ENCODE data around the gene ABCC6. TPM values are rescaled to one million over a fixed set of nuclear protein-coding genes. Genes with fewer than 3 reads are reported as not detected.

The ABCC6 gene
- total RNA-seq, 4 donors from 2014 or later: 0.23 to 4.8 (median 0.73) TPM

DNA sequence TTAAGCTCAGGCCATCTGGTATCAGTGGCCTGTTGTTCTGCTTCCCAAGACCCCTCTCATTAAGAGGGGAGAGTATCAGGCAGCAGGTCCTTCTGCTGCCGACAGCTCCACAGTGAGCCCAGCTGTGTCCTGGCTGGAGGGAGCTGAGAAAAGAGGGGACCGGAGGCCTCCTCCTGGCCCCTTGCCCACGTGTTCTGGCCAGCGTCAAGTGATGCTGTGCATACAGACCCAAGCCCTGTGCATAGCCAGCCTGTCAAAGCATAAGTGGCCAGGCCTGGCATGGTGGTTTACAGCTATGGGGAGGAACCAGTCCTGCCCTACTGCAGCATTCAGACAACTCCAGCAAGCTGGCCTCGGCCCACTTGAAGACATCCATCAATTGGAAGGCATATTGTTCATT, 48.0 kb downstream of the ABCC6 start:
- no peaks in the 10 kb centered on the region for H3K4me1 ChIP-seq
- intact Hi-C loops (cut with DNase I; ENCODE audit: low total_unique reads): no loop called here
- no peaks in the 10 kb centered on the region for H3K9me3 ChIP-seq
- DNase-seq (no peak), ATAC-seq (peak in 1 of 2 donors; percentile 18)
- TF ChIP-seq, protein P1, sequence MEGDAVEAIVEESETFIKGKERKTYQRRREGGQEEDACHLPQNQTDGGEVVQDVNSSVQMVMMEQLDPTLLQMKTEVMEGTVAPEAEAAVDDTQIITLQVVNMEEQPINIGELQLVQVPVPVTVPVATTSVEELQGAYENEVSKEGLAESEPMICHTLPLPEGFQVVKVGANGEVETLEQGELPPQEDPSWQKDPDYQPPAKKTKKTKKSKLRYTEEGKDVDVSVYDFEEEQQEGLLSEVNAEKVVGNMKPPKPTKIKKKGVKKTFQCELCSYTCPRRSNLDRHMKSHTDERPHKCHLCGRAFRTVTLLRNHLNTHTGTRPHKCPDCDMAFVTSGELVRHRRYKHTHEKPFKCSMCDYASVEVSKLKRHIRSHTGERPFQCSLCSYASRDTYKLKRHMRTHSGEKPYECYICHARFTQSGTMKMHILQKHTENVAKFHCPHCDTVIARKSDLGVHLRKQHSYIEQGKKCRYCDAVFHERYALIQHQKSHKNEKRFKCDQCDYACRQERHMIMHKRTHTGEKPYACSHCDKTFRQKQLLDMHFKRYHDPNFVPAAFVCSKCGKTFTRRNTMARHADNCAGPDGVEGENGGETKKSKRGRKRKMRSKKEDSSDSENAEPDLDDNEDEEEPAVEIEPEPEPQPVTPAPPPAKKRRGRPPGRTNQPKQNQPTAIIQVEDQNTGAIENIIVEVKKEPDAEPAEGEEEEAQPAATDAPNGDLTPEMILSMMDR (IDR thresholded peaks at IDR 0.05 in 4 of 5, conservative IDR thresholded peaks at IDR 0.05 in 1 of 5): no peak
- no peak for TF ChIP-seq POLR2A (IDR thresholded peaks at IDR 0.05)
- peaks cover 0 to 4% of the 10 kb centered on the region in 2 donors for H3K36me3 ChIP-seq
- no peak overlapping the region for H3K27ac ChIP-seq
- no peak overlapping the region for H3K4me3 ChIP-seq
- no peaks in the 10 kb centered on the region for H3K27me3 ChIP-seq
- in situ Hi-C loops (cut with MboI; ENCODE audit: low sequenced_read_pairs in 4 of 4): no loop called here

DNA sequence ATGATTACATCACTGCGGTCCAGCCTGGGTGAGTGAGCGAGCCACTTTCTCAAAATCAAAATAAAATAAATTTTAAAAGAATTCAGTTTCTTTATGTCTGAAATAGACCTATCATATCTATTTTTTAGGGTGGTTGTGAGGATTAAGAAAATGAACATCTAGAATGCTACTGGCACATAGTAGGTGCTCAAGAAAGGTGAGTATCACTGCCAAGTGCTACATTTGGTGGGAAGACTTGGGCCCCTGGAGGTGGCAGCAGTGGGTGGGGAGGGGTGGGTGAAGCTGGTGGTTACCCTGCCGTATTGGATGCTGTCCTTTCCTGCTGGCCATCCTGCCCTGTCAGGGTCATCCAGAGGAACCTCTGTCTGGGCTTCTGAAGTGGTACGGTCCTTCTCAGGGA, 50.3 kb downstream of the ABCC6 start:
- in situ Hi-C loops (cut with MboI; ENCODE audit: low sequenced_read_pairs in 4 of 4) (no loop called here), intact Hi-C loops (cut with DNase I; ENCODE audit: low total_unique reads) (no loop called here)
- ATAC-seq: no peak
- Histone ChIP-seq H3K4me3 (no peak overlapping the region), H3K4me1 (no peaks in the 10 kb centered on the region), H3K27ac (no peak overlapping the region), H3K9me3 (no peaks in the 10 kb centered on the region), H3K36me3 (no peaks in the 10 kb centered on the region), H3K27me3 (no peaks in the 10 kb centered on the region)
- DNase-seq: no peak
- TF ChIP-seq POLR2A (IDR thresholded peaks at IDR 0.05): no peak
- TF ChIP-seq, protein P1 (IDR thresholded peaks at IDR 0.05 in 4 of 5, conservative IDR thresholded peaks at IDR 0.05 in 1 of 5): no peak

DNA sequence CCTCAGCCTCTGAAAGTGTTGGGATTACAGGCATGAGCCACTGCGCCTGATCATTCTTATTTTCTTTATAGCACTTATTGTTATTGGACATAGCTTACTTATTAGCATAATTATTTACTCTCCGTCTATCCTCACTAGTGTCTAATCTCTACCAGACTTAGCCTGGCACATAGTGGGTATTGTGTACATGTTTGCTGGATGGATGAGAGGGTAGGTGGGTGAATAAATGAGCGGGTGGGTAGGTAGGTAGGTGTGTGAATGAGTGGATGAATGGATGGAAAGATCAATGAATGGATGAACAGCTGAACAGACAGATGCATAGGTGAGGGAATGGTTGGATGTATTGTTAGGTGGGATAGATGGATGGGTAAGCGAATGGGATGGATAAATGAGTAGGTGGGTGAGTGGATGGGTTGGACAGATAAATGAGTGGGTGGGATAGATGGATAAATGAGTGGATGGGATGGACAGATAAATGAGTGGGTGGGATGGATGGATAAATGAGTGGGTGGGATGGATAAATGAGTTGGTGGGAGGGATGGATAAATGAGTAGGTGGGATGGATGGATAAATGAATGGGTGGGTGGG, 51.9 kb downstream of the ABCC6 start:
- TF ChIP-seq POLR2A (IDR thresholded peaks at IDR 0.05): no peak
- TF ChIP-seq, protein P1 (IDR thresholded peaks at IDR 0.05 in 4 of 5, conservative IDR thresholded peaks at IDR 0.05 in 1 of 5): no peak
- Histone ChIP-seq H3K9me3 (no peaks in the 10 kb centered on the region), H3K4me3 (no peak overlapping the region), H3K36me3 (no peaks in the 10 kb centered on the region), H3K27ac (no peak overlapping the region), H3K27me3 (no peaks in the 10 kb centered on the region), H3K4me1 (no peaks in the 10 kb centered on the region)
- in situ Hi-C loops (cut with MboI; ENCODE audit: low sequenced_read_pairs in 4 of 4): no loop called here
- DNase-seq (no peak), ATAC-seq (no peak)
- intact Hi-C loops (cut with DNase I; ENCODE audit: low total_unique reads): no loop called here

DNA sequence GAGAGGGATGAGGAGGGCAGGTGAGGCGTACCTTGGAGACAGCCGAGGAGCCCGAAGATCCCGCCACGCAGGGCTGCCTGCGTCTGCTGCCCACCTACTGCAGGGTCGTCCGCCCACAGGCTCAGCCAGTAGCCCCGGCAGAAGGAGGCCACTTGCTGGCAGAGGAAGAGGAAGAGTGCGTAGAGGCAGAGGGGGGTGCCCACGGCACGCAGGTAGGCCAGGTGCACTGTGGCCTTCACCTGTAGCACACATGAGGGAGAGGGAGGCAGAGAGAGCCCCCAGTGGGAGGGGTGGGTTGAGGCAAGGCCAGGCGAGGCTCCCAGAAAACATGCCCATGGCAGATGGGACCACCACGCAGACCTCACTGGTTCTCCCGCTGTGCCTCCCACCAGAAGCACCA, 53.7 kb downstream of the ABCC6 start:
- Histone ChIP-seq H3K4me1 (no peaks in the 10 kb centered on the region), H3K9me3 (no peaks in the 10 kb centered on the region), H3K36me3 (no peaks in the 10 kb centered on the region), H3K4me3 (no peak overlapping the region), H3K27ac (no peak overlapping the region), H3K27me3 (no peaks in the 10 kb centered on the region)
- ATAC-seq (no peak), DNase-seq (no peak)
- in situ Hi-C loops (cut with MboI; ENCODE audit: low sequenced_read_pairs in 4 of 4): no loop called here
- TF ChIP-seq POLR2A (IDR thresholded peaks at IDR 0.05): no peak
- TF ChIP-seq, protein P1 (IDR thresholded peaks at IDR 0.05 in 4 of 5, conservative IDR thresholded peaks at IDR 0.05 in 1 of 5): no peak
- intact Hi-C loops (cut with DNase I; ENCODE audit: low total_unique reads): no loop called here

DNA sequence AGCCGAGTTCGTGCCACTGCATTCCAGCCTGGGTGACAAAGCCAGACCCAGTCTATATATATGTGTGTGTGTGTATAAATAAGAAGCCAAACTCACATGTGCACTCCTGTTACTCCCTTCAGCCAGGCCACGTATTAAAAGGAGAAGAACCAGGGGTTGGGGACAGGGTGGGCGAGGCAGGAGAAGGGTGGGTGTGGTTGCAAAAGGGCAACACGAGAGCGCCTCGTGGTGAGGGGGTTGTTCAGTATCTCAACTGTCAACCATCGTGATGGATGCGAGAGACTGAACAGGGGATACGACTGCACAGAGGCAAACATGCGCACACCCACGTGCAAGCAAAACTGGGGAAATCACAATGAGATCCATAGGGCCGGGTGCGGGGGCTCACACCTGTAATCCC, 54.9 kb downstream of the ABCC6 start:
- Histone ChIP-seq H3K4me3 (no peak overlapping the region), H3K4me1 (no peaks in the 10 kb centered on the region), H3K27ac (no peak overlapping the region), H3K36me3 (no peaks in the 10 kb centered on the region), H3K9me3 (no peaks in the 10 kb centered on the region), H3K27me3 (no peaks in the 10 kb centered on the region)
- TF ChIP-seq POLR2A (IDR thresholded peaks at IDR 0.05): no peak
- TF ChIP-seq, protein P1 (IDR thresholded peaks at IDR 0.05 in 4 of 5, conservative IDR thresholded peaks at IDR 0.05 in 1 of 5): no peak
- no peak for DNase-seq
- in situ Hi-C loops (cut with MboI; ENCODE audit: low sequenced_read_pairs in 4 of 4) (no loop called here), intact Hi-C loops (cut with DNase I; ENCODE audit: low total_unique reads) (no loop called here)
- no peak for ATAC-seq
